Thyroid gland (tissue), 4 donors: ENCODE data around the gene MLLT6. TPM values are rescaled to one million over a fixed set of nuclear protein-coding genes. Genes with fewer than 3 reads are reported as not detected.

Source experiments
- DNase-seq, 2 donors: peaks; one replicate each; pipeline ENCODE4 v3.0.0-alpha.2; 2019
- H3K27ac ChIP-seq, 3 donors: fragments of 200-600 bp; sonication (generic); 1 replicate in 2 of 3; 2 replicates in 1 of 3; pipeline ENCODE4 v1.5.1; 2016 to 2019; ENCODE audit warnings: mild to moderate bottlenecking in 1 of 3, moderate library complexity in 1 of 3
- H3K27me3 ChIP-seq: fragments of 200-600 bp; sonication (generic); one replicate; pipeline ENCODE4 v1.5.1; 2019
- H3K36me3 ChIP-seq, 2 donors: fragments of 200-600 bp; sonication (generic); one replicate each; pipeline ENCODE4 v1.5.1; 2016 to 2019
- H3K4me1 ChIP-seq, 2 donors: fragments of 200-600 bp; sonication (generic); one replicate each; pipeline ENCODE4 v1.5.1; 2017 to 2019
- H3K4me3 ChIP-seq, 3 donors: fragments of 200-600 bp; sonication (generic); replicated peaks in 1 of 3; 1 replicate in 2 of 3; 2 replicates in 1 of 3; pipeline ENCODE4 v1.5.1; 2016; ENCODE audit warnings: mild to moderate bottlenecking in 1 of 3
- H3K9me3 ChIP-seq: fragments of 200-600 bp; sonication (generic); one replicate; pipeline ENCODE4 v1.5.1; 2017
- CTCF ChIP-seq, 6 experiments: fragments of 200-600 bp in 3 of 6; fragments of 450-650 bp in 3 of 6; sonication (generic) in 3 of 6; IDR thresholded peaks; one replicate each; pipeline ENCODE4 v1.5.1; 2016 to 2019; ENCODE audit warnings: antibody characterized with exemption in 6 of 6, mild to moderate bottlenecking in 2 of 6, inconsistent platforms in 1 of 6, moderate library complexity in 1 of 6
- POLR2A ChIP-seq, 2 donors: fragments of 450-650 bp; IDR thresholded peaks; one replicate each; pipeline ENCODE4 v1.6.1; 2017; ENCODE audit warnings: antibody characterized with exemption in 2 of 2, mild to moderate bottlenecking in 2 of 2, moderate library complexity in 1 of 2
- WGBS, 2 donors: methylation state at CpG; one replicate each; pipeline ENCODE4 v1.1.5; 2017; 5-methylcytosine and 5-hydroxymethylcytosine counted together
- intact Hi-C: fragments of 100-400 bp; cut with DNase I; formaldehyde crosslinking; loops from one replicate; pipeline ENCODE4 v1.15.1; 2023
- total RNA-seq, 4 donors: library from RNA; depleted of rRNA; stranded (reverse); fragments of >200 nt; gene quantifications; one replicate each; pipeline ENCODE4 v1.2.3, GENCODE V29; 2016

Gene MLLT6
- total RNA-seq, 4 donors from 2014 or later = 111 to 192 (median 115) TPM

DNA sequence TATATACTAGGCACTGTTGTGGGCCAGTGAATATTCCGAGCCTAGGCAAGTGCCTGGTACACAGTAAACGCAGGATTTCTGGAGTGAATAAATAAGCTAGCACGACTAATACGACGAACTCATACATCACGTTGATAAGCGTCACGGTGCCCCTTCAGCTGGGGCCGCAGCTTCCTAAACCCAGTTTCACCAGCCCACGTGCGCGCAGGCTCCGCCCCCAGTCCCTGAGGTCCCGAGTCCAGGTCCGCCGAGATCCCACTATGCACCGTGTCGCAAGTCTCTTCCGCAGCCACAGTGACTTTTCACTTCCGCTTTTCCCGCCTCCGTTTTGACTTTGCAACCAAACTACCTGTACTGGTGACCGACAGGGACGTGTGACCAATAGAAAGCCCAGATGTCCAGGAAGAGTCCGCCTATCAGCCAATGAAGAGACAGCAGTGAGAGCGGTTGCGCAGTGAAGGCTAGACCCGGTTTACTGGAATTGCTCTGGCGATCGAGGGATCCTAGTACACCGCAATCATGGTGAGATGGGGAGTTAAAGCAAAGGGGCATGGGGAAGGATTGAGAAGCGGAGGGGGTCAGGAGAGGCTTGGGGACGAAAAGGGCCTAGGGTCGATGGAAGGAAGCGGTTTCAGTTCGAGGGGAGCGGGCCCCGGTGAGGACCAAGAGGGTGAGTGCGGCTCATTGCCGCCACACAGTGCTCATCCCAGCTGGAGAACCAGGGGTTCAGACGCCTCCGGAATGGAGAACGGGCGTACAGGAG lies 47.4 kb downstream of the MLLT6 start, which contains the start of gene PSMB3:
Gene PSMB3, plus strand, starts transcription at position 434 of the 763 bp plus-strand sequence. Its CDS starts 86 bp downstream, at position 520.
- Histone ChIP-seq H3K9me3 (no peaks in the 10 kb centered on the region), H3K4me1 (peaks cover 32 to 34% of the 10 kb centered on the region in 2 donors)
- intact Hi-C loops = no loop called here

GRCh38 chr17:38753071-38753506 lies 48.0 kb downstream of the MLLT6 start:
- Histone ChIP-seq H3K4me1 (peaks cover 32 to 34% of the 10 kb centered on the region in 2 donors), H3K27me3 (no peaks in the 10 kb centered on the region), H3K36me3 (peaks cover 23 to 24% of the 10 kb centered on the region in 2 donors), H3K27ac (peak overlapping the region; percentile 31 to 81 (median 66)), H3K9me3 (no peaks in the 10 kb centered on the region), H3K4me3 (peak overlapping the region; percentile 49 to 97 (median 63))
- TF ChIP-seq POLR2A (IDR thresholded peaks at IDR 0.05) = no peak
- TF ChIP-seq CTCF (IDR thresholded peaks at IDR 0.05) = no peak
- intact Hi-C loops = no loop called here
- DNase-seq = peak in 1 of 2 donors; percentile 26
- 6 to 7% methylated on average over 11 to 17 of the region's 22 CpGs for WGBS, 2 donors

More for the DNA sequence above, 47.4 kb downstream of the MLLT6 start, which contains the start of gene PSMB3:
- peak within 1 kb of the TSS; percentile 33 to 93 (median 81) for H3K27ac ChIP-seq
- peak within 1 kb of the TSS; percentile 53 to 97 (median 63) for H3K4me3 ChIP-seq
- TF ChIP-seq POLR2A (IDR thresholded peaks at IDR 0.05) (peak in 1 of 2 donors; percentile 64), CTCF (IDR thresholded peaks at IDR 0.05) (no peak)
- DNase-seq = peak; percentile 99
- 0% methylated on average over 42 to 44 of the region's 44 CpGs for WGBS, 2 donors
- no peaks in the 10 kb centered on the region for H3K27me3 ChIP-seq
- peaks cover 17 to 18% of the 10 kb centered on the region in 2 donors for H3K36me3 ChIP-seq

- no peak for TF ChIP-seq CTCF (IDR thresholded peaks at IDR 0.05)
- no peak for TF ChIP-seq POLR2A (IDR thresholded peaks at IDR 0.05)
- Histone ChIP-seq H3K4me3 (no peak overlapping the region), H3K4me1 (no peaks in the 10 kb centered on the region), H3K9me3 (no peaks in the 10 kb centered on the region), H3K27me3 (no peaks in the 10 kb centered on the region), H3K36me3 (peaks cover 57 to 58% of the 10 kb centered on the region in 2 donors), H3K27ac (no peak overlapping the region)
- 85 to 89% methylated on average over 4 of the region's 4 CpGs for WGBS, 2 donors
- DNase-seq = no peak
- intact Hi-C loops = no loop called here
These were observed 56.5 kb downstream of the MLLT6 start for GRCh38 chr17:38761612-38762011.

GRCh38 chr17:38762231-38762630 lies 57.2 kb downstream of the MLLT6 start:
- DNase-seq = no peak
- H3K36me3 ChIP-seq = peaks cover 56 to 61% of the 10 kb centered on the region in 2 donors
- TF ChIP-seq CTCF (IDR thresholded peaks at IDR 0.05) (no peak), POLR2A (IDR thresholded peaks at IDR 0.05) (no peak)
- no peak overlapping the region for H3K4me3 ChIP-seq
- intact Hi-C loops = no loop called here
- H3K9me3 ChIP-seq = no peaks in the 10 kb centered on the region
- no peaks in the 10 kb centered on the region for H3K27me3 ChIP-seq
- WGBS, 2 donors = 88 to 94% methylated on average over 3 of the region's 3 CpGs
- H3K4me1 ChIP-seq = no peaks in the 10 kb centered on the region
- no peak overlapping the region for H3K27ac ChIP-seq

DNA sequence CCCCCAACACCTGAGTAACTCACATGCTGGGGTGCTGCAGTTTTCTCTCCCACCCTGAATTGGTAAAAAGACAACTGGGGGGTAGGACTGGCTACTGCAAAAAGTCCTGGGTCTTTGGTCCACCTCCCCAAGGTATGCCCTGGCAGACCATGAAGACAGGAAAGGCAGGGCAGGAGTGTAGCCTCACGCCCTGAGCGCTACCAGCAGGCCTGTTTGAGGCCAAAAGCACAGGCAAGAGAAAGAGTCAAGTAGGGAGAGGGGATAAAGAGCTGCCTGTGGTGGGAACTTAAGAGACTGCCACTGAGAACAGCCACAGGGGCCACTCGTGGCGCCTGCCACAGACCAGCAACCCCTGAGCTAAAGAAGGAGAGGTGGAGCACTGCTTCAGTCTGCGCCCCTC lies 61.3 kb downstream of the MLLT6 start:
- intact Hi-C loops = no loop called here
- Histone ChIP-seq H3K9me3 (no peaks in the 10 kb centered on the region), H3K27ac (no peak overlapping the region), H3K4me3 (no peak overlapping the region), H3K4me1 (peaks cover 3 to 5% of the 10 kb centered on the region in 2 donors), H3K36me3 (peaks cover 54 to 57% of the 10 kb centered on the region in 2 donors), H3K27me3 (no peaks in the 10 kb centered on the region)
- no peak for DNase-seq
- 83 to 87% methylated on average over 5 of the region's 5 CpGs for WGBS, 2 donors
- no peak for TF ChIP-seq POLR2A (IDR thresholded peaks at IDR 0.05)
- no peak for TF ChIP-seq CTCF (IDR thresholded peaks at IDR 0.05)
